Islet of Langerhans (tissue), 1 donor: ENCODE data around the gene CTNNBL1.

Experiments
- FAIRE-seq: peaks from one replicate; lab custom pipeline; 2011; peaks lifted over from hg19 to GRCh38; lab: Jason Lieb, UNC

Gene CTNNBL1

DNA sequence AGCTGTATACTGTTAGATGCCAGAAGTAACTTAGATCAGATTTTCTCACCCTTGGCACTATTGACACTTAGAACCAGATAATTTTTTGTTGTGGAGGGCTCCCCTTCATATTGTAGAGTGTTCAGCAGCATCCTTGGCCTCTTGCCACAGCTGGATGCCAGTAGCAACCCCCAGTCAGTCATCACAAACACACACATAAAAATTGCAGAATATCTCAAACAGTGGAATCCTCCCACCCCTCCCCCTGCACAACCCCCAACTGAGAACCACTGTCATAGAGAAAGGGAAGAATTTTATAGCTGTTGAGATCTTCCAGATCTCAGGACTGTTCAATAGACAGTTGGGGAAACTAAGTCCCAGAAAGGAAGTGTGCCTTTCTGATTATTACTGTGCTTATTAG, 127.9 kb downstream of the CTNNBL1 start:
- no peak for FAIRE-seq

DNA sequence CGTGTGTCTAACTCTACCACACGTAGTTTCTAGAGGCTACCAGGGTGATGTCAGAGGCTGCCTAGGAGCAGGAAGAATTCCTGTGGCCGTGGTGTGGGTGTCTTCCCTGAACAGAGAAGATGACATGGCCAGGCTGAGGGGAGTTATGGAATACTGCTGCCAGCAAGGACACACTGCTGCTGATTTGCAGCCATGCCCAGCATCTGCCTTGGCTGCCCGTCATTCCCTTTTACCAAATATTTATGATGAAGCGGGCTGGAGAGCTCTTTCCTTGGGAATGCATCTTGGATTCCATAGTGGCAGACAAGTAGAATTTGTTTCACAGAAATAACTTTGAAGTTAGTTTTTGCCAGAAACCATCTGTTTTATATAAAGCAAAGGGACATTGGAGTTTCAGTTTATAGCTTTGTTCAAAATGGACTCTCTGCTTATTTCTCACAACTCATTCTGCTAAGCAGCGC, 128.3 kb downstream of the CTNNBL1 start:
- FAIRE-seq = no peak

DNA sequence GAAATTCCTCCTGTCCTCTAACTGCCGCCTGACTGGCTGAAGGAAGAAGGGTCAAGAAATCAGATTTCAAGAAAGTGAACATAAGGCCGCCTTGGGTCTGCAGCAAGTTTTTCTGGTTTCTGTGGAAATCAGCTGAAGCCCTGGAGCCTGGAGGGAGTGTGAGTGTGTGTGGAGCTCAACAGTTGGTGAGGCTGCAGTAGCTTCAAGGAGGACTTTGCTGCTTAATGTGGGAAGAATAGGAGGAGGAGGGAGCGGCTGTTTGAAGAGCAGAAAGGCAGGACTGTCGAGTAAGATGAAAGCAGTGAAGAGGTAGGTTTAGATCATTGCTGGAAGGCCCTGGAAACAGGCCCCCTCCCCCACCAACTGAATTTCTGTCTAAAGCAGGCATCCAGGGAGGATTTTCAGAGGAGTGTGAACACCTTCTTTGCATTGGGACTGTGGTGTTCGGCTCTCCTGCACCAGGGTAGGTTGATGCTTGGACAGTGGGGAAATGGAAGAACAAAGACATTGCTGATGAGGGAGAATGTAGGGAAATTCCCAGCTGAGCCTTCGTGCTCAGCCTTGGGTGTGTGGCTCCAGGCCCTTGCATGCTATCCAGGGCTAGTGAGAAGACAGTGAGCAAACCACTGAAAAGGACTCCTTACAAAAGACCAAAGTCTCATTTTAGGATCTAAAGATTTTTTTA, 129.6 kb downstream of the CTNNBL1 start:
- no peak for FAIRE-seq

DNA sequence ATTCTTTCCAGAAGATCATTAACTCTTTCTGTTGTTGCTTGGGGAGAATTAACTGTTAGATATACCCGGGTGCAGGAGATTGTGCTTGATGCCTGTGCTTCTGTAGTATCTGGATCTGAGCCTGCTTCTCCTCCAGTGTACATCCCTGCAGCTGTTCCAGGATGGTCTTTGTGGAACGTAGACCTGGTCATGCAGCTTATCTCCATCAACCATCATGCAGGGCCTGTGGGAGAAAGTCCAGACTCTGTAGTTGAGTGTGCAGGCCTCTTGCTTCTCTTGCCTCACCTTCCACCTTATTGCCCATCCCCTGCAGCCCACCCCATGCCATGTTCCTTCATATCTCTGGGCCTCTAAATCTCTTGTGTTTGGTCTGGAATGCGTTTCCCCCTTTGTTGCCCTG, 133.8 kb downstream of the CTNNBL1 start:
- no peak for FAIRE-seq

DNA sequence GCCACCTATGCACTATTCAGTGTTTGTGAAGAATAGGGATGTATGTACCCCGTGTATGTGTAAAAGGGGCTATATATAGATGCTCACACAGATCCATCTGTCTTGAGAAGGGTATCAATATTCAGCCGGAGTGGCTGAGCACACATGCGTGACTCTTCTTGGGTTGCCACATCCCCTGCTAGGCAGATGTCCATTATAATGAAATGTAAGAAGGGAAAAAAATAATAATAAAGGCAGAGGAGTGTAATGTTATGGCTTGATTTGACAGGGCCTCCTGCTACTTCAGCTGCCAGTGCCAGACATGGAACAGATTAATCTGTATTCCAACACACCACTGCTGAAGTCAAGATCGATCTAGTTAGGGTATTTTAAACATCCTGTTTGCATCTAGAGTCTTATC, 134.9 kb downstream of the CTNNBL1 start:
- no peak for FAIRE-seq

DNA sequence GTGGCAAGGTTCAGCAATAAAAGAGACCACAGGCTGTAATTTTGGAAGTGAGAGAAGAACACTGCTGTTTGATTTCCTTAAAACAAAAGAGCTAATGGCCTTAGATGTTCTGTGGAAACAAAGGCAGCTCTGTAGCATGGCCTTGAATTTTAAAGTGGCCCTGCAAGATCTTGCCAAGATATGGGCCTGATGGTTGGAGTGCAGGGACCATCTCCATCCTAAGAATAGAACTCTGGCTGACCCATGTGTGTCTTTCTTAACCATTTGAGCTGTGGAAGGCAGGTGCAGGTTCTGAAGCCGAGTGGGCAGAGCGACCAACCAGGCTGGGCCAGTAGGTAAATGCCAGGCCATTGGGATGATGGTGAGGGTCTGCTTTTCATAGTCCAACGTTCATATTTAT, 135.3 kb downstream of the CTNNBL1 start:
- no peak for FAIRE-seq

DNA sequence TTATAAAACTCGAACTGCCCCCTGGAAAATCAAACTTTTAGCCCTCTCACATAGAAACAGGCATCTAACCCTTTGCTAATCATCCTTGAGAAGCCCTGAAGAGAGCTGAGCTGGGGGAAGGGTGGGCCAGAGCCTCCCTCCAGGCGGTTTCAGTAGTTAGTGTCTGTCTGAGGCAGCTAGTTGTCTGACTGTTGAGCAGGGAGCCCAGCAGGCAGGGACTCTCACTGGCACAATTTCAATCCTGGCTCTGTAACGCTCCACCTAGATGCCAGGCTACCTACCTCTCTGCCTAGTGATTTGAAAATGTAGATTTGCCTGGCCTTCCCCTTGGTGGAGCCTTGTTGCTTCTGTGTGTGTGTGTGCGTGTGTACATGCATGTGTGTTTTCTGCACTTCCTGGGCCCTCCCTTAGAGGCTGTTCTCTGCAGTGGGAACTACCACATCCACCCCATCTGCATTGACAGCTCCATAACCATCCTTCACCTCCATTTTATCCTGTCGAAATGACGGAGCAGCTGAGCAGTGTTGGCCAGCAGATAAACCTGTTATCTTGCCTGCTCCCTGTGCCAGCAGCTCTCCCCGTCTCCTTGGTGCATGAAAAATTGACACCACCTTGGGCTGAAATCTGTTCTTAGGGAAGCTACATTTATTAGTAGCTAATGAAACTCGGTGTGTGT, 139.5 kb downstream of the CTNNBL1 start:
- no peak for FAIRE-seq

DNA sequence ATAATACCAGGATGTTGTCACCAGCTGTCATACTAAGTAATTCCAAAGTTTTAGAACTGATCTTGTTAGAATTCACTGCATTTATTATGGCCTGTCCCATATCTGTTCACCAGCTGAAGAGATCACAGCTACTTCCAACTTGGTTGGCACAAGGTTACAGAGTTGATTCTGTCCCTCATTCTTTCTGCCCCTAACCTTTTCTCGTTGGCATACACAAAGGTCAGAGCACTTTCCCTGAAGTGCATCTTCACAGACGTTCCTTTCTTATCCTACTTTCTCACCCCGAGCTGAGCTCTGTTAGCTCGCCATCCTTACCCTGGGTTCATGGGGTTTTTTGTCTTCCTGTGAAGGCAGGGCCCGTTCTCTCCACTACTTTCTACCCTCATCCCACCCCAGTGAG, 143.1 kb downstream of the CTNNBL1 start:
- no peak for FAIRE-seq

DNA sequence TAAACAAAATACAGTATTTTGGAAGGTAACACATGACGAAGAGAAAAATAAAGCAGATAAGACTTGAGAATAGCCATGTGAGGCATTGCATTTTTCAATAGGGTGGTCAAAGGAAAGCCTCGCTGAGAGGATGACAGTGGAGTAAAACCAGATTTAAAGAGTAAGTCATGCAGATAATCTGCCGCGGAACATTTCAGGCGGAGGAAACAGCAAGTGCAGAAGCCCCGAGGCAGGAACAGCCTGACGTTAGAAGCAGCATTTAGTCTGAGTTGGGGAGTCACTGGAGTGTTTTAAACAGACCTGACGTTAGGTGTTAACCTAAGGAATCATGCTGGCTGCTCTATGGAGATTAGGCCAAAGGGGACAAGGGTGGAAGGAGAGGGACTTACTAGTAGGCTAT, 144.1 kb downstream of the CTNNBL1 start:
- no peak for FAIRE-seq

DNA sequence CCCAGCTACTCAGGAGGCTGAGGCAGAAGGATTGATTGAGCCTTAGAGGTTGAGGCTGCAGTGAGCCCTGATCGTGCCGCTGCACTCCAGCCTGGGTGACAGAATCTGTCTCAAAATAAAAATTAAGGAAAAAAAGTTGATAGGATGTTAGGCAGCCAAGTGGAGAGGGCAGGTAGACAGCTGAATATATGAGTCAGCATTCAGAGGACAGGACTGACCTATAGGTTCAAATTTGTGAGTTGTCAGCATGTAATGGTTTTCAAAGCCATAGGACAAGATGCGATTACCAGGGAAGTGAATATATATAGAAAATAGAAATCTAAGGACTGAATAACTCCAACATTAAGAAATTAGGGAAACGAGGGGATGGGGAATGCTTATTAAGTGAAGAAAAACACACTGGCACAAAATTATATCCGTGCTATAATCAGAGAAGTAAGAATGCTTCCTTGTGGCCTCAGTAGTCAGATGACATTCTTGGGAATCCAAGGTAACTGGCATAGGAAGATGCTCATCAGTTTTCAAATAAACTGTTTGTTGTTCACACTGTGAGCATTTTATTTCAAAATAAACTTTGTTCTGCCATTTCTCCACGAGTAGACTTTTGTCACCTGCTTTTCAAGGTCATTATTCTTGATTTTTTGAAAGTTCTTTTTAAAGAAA, 145.1 kb downstream of the CTNNBL1 start:
- FAIRE-seq = no peak

DNA sequence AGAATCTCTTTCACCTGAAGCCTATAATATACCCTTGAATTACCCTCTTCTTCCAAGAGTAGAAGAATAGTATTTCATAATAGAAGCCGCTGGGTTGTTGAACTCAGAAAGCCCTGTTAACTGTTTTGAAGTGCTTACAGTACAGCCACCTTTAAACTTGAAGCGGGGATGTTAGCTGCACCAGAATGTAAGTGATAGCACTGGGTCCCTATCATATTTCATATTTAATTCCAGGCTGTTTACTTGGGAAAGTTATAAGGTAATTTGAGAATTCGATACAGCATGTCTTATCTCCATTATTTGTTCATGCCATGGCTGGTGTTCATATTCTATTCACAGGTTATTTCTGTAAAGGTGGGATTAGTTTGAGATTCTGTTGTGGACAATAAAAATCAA, 145.6 kb downstream of the CTNNBL1 start:
- FAIRE-seq = no peak

DNA sequence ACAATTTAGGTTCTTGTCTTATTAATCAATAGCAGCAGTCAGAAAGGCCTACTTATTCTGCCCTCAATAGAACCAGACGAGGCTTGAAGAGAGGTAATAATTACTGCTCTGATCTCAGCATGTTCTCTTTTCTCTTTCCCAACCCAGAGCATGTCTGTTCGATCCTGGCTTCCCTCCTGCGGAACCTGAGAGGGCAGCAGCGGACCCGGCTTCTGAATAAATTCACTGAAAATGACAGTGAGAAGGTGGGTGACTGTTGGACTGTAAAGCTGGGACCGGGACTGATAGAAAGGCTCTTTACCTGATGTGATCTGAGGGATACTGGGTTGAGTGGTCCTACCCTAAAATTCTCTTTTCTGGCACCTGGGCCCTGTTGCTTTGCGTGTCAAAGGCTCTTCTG, 146.1 kb downstream of the CTNNBL1 start:
- no peak for FAIRE-seq

DNA sequence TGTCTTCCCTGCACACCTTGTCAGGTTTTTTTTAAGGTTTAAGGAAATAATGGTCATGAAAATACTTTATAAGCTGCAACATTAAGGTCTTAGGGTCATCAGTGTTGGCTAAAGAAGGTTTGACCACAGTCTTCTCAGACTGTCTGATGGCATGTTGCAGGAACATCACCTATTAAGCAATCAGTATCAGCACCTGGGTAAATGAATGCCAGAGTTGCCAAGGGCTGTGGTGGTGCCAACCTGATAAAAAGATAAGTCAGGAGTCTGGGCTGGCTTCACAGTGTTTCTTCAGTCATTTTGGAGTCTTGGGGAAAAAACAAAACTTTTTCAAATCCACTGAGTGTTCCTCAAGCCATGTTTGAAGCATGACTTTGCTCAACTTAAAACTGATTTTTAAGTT, 147.6 kb downstream of the CTNNBL1 start:
- no peak for FAIRE-seq

DNA sequence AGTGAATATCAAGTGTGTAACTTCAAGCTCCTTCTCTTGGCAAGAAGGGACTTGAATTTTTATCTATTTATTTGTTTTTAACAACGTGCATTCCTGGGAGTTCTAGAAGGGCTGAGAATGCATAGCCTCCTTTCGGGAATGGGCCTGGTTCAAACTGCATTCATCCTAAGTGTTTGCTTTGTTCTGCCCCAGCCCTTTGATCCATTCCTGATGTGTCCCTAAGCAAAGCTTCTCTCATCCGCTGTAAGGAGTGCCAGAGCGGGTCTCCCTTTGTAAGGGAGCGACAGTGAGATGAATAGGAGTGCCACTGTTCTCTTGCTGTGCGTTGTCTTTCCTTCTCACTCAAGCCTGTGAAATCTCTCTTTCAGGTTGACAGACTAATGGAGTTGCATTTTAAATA, 148.1 kb downstream of the CTNNBL1 start:
- no peak for FAIRE-seq

DNA sequence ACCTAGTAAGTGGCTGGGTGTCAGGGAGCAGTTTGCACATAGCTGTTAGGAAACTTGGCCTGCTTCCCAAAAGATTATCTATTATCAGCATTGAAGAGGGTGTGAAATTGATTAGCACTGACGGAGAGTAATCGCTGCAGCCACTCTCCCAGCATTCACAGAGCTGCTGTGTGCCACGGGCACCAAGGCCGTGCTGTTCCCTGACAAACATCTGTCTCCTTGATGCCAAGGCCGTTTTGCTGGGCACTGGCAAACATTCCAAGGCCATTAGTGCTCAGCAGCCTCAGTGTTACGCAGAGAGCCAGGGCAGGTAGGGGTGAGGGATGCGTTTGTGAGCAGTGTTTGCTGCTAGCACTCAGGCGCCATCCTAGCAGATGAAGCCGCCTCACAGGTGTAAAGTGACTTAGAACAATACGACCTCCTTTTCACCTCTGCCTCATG, 151.4 kb downstream of the CTNNBL1 start:
- FAIRE-seq = no peak

DNA sequence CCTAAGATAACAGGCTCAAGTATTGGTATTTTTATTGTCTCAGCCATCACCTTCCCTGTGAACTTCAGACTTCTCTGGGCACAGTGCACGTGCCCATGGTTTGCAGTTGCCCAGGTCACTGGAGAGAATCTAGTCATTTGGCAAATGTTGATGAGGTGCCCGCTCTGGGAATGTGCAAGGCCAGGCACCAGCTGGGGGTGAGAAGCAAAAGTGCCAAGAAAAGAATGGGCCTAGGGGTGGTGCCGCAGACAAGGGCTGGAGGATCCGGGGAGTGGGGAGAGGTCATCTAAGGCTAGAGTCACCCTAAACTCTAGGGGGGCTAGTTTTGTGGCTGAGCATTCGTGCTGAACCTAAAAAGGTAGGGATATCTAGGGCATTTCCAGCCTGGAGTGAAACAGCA, 152.0 kb downstream of the CTNNBL1 start:
- no peak for FAIRE-seq

DNA sequence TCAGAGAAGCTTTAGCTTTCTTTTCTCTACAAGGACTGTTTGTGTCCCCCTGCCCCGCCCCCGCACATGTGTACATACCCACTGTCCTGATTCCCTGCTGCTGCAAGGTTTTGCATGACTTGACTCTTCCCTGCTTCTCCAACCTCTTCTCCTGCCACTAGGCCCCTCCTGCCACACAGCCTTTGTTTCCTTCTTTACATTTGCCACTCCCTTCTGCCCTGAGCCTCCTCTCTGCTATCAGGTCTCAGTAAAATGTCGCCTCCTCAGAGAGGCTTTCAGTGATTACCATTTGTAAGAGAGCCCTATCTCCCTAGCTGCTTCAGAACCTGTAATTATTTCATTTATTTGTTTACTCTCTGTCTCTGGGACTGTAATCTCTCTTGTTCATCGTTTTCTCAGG, 152.7 kb downstream of the CTNNBL1 start:
- no peak for FAIRE-seq

DNA sequence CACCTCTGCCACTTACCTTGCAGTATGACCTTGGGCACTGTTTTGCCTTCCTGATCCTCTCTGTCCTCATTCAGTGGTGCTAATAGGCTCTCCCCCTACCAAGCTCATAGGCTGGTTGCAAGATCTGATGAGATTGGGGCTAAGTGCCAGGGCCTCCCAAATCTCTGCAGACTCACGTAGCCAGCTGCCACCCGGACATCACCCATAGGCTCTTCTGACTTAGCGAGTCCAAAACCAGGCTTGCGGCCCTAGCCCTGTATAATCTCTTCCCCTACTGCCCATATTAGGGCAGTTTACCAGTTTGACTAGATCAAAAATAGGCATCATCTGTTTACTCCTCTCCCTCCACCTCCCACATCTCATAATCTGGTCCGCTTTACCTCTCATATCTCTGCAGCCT, 154.9 kb downstream of the CTNNBL1 start:
- FAIRE-seq = no peak

DNA sequence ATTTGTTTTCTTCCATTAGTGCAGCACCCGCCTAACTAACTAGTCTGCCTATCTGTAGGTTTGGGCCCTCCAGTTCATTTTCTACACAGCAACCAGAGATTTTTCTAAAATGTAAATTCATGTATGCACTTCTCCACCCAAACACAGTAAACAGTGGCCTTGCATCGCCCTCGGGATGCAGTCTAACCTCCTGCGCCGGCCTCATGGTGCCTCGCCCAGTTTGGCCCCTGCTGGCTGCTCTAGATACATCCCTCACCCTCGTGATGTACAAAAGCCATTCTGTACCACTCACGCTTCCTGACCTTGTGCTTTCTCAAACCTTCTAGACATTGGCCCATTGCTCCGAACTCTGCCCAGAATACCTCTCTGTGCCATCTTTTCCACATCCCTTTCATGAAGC, 155.3 kb downstream of the CTNNBL1 start:
- no peak for FAIRE-seq

DNA sequence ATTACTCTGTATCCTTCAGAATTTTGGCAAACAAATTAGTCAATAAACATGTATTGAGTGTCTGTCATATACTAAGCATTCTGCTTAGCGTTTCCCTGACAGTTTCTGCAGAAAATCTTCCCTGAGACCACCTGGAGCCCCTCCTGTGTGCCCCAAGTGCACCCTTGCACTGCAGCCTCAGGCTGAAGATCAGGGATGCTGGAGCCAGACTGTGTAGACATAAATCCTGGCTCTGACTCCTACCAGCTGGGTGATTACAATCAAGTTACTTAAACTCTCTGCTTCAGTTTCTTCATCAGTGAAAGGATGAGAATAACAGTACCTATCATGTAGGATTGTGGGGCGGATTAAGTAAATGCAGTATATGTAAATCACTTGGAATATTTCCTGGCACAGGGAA, 155.7 kb downstream of the CTNNBL1 start:
- no peak for FAIRE-seq

DNA sequence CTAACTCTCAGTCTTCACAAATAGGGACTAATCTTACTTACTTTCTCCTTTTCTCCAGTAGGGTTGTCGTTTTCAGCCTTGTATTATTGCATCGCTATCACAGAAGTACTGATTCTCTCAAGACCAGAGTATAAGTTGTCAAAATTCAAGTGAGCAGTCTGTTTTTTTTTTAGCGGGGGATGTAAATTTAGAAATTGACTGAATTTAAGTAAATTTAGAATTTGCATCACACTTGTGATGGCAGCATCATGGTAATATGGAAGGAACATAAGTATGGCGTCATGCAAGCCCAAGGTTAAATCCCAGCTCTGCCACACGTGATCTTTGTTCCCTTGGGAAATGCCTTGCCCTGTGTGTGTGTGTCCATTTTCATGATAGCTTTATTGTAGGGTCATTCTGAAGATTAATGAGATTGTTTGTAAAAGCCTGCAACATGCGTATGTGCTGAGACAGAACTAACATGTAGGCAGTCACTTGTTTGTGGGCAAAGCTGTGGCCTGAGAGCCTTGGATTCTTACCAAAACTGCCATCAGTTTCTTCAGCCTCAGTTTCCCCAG, 156.3 kb downstream of the CTNNBL1 start:
- no peak for FAIRE-seq

DNA sequence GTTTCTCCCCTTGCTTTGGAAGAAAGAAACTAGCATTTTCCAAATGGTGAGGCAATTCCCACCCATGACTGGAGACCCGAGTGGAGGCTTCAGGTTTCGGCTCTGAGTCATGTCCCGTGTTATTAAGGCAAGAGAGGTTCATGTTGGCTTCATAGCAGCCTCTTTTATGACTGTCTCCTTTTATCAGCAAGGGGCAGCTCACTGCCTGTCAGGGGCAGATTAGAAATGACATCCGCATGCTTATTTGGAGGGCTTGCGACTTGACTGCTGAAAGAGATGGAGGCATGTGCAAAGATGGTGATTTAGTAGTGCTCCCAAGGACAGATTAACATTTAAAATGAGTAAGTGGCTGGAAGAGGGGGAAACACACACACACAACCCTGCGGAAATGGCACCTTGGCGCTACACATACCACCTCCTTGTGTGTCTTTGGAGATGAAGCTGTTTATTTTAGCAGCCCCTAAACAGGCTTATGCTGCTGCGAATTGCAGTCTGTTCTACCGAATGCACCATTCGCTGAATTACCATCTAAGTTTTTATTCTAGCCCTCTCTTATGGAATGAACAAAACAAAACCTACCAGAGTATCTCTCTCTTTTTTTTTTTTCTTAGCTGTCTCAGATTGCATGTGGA, 157.0 kb downstream of the CTNNBL1 start:
- FAIRE-seq = no peak

DNA sequence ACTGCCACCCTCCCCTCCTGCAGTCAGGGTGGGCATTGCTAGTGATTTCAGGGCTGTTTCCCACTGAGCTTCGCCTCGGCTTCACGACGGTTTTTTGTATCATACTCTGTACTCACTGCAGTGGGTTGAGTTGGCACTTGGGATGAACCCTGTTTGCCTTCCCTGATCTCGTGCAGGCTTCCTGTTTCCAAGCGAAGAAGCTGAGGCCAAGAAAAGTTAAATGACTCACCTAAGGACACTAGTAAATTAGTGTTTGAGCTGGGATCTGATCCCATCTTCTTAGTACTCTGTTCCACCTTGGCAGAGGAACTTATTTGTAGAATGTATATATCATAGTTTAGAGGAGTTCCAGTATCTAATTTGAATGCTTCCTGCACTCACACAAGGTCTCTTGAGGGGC, 158.8 kb downstream of the CTNNBL1 start:
- FAIRE-seq = no peak
